ENCODE results near the gene KCNJ1.

KCNJ1 gene

DNA sequence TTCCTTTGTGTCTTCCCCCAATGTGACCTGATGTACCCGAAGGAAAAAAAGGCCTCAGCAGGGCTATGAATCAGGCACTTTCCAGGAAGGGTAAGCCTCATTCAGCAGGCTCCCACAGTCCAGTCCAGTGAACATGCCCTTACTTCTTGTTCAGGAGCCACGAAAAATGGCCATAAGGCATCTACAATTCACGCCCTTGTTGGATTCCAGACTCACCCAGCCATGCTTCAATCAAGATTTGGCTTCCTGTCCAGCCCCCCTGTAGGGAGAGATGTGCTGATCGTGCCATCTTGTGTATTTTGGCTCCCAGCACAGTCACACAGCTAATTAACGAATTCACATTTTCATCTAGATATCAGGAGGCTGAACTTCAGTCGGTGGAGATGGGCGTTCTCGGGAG, 14.1 kb upstream of the KCNJ1 start:
- DNase-seq, result no peak

- DNase-seq, result no peak
These were observed 12.7 kb upstream of the KCNJ1 start for GRCh38 chr11:128879817-128880216.

DNA sequence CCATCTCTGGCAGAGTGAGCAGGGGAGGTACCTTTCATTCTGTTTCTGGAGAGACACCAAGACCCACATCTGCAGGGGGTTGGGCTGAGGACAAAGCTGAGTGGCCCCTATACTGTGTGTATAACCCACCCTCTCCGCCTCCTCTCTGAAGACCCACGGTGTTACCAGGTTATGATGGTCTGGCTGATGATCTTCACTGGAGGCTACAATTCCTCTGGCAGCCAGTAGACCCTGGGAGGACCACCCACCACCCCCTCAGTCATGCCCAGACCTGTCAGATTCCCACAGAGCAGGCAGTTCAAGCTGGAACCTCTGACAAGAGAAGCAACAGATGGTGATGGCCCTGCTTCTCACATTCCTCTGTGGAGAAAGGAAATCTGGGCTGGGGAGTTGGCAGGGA, 11.4 kb upstream of the KCNJ1 start:
- DNase-seq, result no peak

- no peak for DNase-seq
These were observed 10.6 kb upstream of the KCNJ1 start for GRCh38 chr11:128877726-128878125.

- DNase-seq, result no peak
These were observed 9.1 kb upstream of the KCNJ1 start for GRCh38 chr11:128876133-128876650.

GRCh38 chr11:128874427-128874826, 7.3 kb upstream of the KCNJ1 start:
- no peak for DNase-seq

DNA sequence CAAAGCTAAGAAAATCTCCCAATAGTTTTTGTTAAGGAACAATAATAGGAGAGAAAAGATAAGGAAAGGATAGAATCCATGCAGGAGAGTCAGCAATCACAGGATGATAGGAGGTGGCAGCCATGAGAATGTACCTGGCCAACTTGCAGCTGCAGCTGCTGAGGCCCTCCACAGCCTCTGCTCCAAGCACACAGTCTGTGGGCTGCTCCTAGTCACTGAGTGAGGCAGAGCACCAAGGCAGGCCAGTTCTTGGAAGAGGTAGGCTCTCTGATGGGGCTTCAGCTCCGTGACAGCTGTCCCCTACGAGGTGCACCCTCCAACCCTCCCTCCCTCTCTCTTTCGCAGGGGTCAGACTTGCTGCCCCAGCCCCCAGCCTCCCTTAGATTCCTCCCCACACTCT, 5.5 kb upstream of the KCNJ1 start:
- no peak for DNase-seq

- DNase-seq, result no peak
These were observed 5.0 kb upstream of the KCNJ1 start for GRCh38 chr11:128872094-128872493.

DNA sequence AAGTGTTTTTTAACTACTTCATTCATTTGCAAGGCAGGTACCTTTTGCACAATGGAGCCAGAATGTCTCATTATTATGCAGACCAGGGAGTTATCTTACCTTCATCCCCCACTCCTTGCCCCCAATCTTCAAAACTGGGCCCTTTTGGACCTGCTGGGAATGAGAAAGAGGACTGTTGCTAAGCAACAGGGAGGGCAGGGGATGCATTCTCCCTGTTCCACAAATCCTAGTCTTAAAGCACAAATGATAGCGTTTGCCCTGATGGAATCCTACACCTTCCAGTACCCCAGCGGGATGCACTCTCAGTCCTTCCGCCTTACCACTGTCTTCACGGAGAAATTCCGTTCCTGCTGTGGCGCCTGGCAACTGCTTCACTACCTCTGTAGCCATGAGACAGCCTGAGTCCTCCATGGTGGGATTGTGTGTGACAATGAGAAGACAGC, 4.1 kb upstream of the KCNJ1 start:
- no peak for DNase-seq

DNA sequence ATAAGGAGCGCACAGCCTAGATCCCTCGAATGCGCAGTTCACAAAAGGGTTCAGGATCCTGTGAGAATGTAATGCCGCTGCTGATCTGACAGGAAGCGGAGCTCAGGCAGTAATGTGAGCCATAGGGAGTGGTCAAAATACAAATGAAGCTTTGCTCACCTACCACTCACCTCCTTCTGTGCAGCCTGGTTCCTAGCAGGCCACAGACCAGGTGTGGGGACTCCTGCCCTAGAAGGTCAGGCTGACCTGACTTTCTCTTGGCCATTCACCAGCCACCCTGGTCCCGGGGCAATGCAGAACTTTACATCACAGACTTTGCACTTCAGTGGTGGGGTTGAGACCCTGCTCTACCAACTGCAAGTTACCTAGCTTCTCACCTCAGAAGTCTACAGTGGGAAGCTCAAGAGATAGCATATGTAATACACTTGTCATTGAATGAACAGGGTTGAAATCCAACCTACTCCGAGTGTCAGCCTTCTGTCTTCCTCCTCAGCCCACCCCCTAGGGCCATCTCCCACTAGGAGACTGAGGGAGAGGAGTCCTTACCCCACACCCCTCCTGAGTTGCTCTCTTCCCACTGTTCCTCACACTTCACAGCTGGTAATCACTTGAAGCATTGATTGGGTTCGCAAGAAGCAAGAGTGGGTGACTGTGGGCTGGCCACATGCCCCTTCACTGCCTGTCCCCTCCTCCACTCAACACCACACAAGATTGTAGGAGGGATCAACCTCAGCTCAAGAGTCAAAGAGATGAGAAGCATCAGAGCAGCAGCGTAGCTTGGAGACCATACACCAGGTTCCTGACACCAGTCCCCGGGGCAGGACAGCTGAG, 2.0 kb upstream of the KCNJ1 start:
- DNase-seq, result no peak

DNA sequence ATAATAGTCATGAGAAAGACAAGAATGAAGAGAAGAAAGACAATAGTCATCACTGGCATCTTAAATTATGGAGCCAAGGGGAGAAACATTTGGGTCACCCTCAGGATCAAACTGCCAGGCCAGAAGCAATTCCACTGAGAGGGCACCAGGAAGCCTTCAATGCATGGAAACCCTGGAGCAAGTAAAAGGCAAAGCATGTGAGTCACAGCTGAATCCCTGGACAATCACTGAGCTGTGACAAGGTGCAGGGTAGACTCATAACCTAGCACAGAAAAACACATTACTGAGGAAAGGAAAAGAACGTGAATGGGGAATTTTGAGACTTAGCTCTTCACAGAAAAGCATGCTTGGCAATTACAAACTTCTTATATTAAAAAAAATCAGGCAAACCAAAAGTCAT, 1.6 kb downstream of the KCNJ1 start:
- DNase-seq, result no peak

- DNase-seq, result no peak
These were observed 4.0 kb downstream of the KCNJ1 start for GRCh38 chr11:128862908-128863660.

DNA sequence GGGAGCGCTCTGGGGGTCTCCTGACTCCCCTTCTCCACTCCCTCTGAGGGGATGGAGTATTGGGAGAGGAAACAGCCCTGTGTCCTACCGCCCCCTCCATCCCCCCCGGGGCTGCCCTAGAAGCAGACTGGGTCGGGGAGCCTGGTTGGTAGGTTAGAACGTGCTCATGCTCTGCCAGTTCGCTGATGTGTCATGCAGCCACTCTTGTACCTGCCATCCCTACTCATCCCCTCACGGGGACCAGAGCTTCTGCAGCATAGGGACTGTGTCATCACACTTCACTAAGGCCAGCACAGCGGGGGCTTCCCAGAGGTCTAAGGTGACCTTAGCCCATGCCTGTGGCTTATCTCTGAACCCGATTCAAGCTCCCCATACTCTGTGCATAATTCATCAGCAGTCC, 4.7 kb downstream of the KCNJ1 start:
- DNase-seq, result no peak

DNA sequence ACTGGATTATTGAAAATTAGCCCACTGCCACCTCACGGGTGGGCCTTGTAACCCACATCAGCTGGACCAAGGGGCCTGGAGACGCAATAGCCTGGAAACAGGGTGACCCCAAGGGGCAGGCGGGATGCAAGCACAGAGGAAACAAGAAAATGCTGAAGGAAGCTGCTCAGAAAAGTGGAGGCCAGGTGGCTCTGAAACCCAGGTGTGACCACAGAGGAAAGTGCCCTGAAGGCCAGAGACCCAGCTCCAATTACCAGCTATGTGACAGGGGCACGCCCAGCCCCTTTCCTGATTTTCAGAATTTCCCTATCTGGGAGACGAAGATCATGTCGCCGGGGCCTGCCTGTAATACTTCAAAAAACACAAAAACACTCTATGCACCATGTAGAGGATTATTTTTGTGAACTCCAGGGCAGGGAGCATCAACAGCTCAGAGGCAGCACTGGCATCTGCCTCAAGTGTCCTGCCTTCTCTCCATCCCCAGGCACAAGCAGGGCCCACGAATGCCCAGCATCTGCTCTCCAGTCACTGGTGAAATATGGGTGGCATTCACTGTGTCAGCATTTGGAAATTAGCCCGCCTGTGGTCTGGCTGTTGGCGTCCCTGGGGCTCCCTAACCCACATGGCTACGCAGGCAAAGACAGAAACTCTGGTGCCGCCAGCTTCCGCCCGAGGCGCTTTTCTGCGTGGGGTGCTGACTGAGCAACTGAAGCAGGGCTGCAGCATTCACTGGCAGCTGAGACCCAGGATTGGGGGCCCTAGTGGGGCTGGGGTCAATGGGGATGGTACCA, 6.3 kb downstream of the KCNJ1 start:
- no peak for DNase-seq

GRCh38 chr11:128859563-128860441, 7.3 kb downstream of the KCNJ1 start:
- peak; percentile 76 to 86 (median 76) for DNase-seq

- DNase-seq, result no peak
These were observed 9.8 kb downstream of the KCNJ1 start for GRCh38 chr11:128857341-128857740.

DNA sequence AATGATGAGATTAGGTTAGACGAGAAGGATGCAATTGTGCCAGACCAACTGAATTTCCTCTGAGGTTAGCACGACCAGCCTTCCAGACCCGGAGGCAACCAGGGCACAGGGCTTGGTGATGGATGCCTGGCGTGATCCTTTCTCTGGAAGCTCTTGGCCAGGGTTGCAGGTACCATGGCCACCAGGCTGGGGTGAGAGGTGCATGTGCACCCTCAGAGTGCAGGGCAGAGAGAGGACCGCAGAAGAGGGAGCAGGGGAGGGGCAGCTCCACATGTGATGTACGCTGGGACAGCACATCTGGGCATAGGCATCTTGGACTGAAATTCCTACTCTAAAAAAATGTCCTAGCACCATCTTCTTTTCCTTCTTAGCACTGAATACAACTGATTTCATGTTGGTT, 10.9 kb downstream of the KCNJ1 start:
- no peak for DNase-seq

GRCh38 chr11:128854841-128855240, 12.3 kb downstream of the KCNJ1 start:
- no peak for DNase-seq

DNA sequence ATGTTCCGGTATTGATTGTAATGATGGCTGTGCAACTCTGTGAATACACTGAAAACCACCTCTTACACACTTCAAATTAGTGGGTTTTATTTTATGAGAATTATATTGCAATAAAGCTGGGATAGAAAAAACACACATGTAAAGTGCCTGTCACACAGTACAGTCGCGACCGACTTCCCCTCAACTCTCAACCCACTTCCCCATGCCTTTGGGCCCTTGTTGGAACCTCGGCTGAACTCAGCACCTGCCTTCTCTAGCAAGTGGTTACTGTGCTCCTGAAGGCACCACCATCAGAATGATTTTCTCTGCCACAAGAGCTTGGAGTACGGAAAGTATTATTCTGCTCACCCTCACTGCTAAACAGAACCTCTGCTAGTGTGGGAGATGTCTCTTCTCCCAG, 13.5 kb downstream of the KCNJ1 start:
- DNase-seq, result no peak

- no peak for DNase-seq
These were observed 14.6 kb downstream of the KCNJ1 start for GRCh38 chr11:128852327-128853023.

DNA sequence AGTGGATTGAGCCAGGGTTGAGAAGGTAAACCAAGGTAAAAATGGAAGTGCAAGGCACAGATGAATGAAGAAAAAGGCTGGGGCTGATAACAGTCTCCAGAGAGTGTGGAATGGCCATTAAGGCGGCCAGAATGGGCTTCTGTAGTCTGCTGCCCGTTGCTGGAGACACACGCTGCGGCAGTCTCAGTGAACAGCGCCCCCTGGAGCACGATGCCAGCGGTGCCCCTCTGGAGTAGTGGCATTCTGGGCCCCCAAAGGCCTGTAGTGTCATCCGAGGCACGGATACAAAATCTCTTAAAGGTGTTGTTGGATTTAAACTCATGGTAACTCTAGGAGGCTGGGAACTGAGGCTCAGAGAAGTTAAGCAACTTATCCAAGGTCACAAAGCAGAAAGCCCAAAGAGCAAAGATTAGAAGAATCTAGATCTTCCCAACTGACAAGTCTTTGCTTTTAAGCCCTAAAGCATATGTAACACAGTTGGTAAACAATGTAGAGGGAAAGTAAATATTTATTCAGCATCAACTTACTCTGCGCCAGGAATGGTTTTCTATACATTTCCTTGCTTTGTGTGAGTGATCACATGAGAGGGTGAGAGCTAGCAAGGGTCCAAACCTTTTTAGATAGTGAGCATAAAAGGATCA, 18.2 kb downstream of the KCNJ1 start:
- DNase-seq, result peak; percentile 63 to 82 (median 73)

All from suppressor macrophage treated with lipopolysaccharide for 1 hour (primary cell).